ENCODE results near the gene TIMP2. TPM values are rescaled to one million over a fixed set of nuclear protein-coding genes. Genes with fewer than 3 reads are reported as not detected.

TIMP2 gene
- total RNA-seq, 2 experiments from 2014 or later = 6.2 to 7.0 TPM

DNA sequence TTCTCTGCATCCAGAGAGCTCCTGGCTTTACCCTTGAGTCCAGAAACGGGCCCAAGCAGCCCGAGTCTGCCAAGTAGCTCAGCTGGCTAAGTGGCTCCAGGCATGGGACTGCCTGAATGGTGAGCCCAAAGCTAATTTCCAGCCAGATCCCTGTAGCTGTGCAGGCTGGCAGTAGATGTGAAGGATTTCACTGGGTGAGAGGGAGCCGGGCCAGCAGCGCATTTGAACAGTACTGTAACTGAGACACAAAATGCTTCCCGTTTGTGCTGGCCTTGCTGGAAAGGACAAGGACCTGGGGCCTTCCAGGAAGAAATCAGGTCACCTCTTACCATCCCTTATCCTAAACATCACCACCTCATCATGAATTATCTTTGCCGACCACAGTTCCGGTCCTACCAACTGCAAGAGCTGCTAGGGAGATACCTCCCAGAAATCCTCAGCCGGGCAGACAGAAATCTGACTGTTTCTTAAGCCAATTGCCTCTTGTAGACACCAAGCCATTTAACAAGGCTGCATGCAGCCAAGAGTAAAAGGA, 3.7 kb downstream of the TIMP2 start:
- H3K4me1 ChIP-seq (ENCODE audit: insufficient read depth, low read length) = peaks cover 31% of the 10 kb centered on the region

DNA sequence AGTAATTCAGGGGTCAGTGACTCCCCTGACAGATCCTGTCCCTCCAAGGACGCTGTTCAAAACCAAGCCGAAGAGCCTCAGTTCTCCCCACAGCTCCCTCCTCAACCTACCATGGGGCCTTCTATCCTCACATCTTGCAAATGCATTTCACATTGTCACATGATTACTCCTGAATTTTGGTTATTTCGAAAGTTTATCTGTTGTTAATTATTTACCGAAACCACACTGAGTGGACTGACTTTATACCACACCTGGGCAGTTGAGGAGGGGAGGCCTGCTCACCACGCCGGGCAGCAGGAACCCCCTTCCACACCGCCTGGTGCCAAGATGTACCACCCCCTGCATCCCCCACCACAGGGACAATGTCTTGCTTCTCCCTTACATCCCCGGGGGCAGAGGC, 4.7 kb downstream of the TIMP2 start:
- H3K27me3 ChIP-seq (ENCODE audit: control insufficient read depth in 1 of 2, insufficient read depth in 2 of 2, low read length in 2 of 2) = peaks cover 4% of the 10 kb centered on the region in 2 experiments
- Mint-ChIP-seq H3K27ac (no peak overlapping the region), H3K36me3 (ENCODE audit: low read depth) (no peaks in the 10 kb centered on the region), H3K9me3 (no peaks in the 10 kb centered on the region), H3K27me3 (peaks cover 4% of the 10 kb centered on the region), H3K4me1 (ENCODE audit: low read depth) (peaks cover 46% of the 10 kb centered on the region), H3K4me3 (peak overlapping the region; percentile 17)
- peaks cover 0 to 6% of the 10 kb centered on the region in 2 experiments for H3K9me3 ChIP-seq (ENCODE audit: control insufficient read depth in 1 of 2, insufficient read depth in 1 of 2, low read length in 2 of 2)
- ATAC-seq (ENCODE audit: poor library complexity) = no peak
- POLR2A ChIA-PET = no interaction called here
- intact Hi-C loops (cut with DNase I, micrococcal nuclease) = loop anchor here (5.0 kb wide), 3 partner anchors 33 to 53 kb away; no protein-coding TSS in a partner anchor
- H3K4me1 ChIP-seq (ENCODE audit: insufficient read depth, low read length) = peaks cover 28% of the 10 kb centered on the region
- no peak overlapping the region for H3K27ac ChIP-seq (ENCODE audit: low read depth in 1 of 2, low read length in 2 of 2)
- CTCF ChIA-PET = no interaction called here
- no peaks in the 10 kb centered on the region for H3K36me3 ChIP-seq (ENCODE audit: insufficient read depth, low read length)
- H3K4me3 ChIP-seq (ENCODE audit: low read length) = no peak overlapping the region
- no peak for DNase-seq
- TF ChIP-seq, protein P1, sequence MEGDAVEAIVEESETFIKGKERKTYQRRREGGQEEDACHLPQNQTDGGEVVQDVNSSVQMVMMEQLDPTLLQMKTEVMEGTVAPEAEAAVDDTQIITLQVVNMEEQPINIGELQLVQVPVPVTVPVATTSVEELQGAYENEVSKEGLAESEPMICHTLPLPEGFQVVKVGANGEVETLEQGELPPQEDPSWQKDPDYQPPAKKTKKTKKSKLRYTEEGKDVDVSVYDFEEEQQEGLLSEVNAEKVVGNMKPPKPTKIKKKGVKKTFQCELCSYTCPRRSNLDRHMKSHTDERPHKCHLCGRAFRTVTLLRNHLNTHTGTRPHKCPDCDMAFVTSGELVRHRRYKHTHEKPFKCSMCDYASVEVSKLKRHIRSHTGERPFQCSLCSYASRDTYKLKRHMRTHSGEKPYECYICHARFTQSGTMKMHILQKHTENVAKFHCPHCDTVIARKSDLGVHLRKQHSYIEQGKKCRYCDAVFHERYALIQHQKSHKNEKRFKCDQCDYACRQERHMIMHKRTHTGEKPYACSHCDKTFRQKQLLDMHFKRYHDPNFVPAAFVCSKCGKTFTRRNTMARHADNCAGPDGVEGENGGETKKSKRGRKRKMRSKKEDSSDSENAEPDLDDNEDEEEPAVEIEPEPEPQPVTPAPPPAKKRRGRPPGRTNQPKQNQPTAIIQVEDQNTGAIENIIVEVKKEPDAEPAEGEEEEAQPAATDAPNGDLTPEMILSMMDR (IDR thresholded peaks at IDR 0.05) = no peak

More for the DNA sequence above, 3.7 kb downstream of the TIMP2 start:
- Mint-ChIP-seq H3K27me3 (peaks cover 4% of the 10 kb centered on the region), H3K9me3 (no peaks in the 10 kb centered on the region), H3K36me3 (ENCODE audit: low read depth) (no peaks in the 10 kb centered on the region), H3K27ac (peak overlapping the region; percentile 25), H3K4me1 (ENCODE audit: low read depth) (peaks cover 36% of the 10 kb centered on the region), H3K4me3 (no peak overlapping the region)
- ChIA-PET CTCF (no interaction called here), POLR2A (interaction anchor here (1.0 kb wide), 1 partner anchor 31 kb away, joined by 3 read pairs; no protein-coding TSS in a partner anchor)
- Histone ChIP-seq H3K27me3 (ENCODE audit: control insufficient read depth in 1 of 2, insufficient read depth in 2 of 2, low read length in 2 of 2) (peaks cover 4 to 7% of the 10 kb centered on the region in 2 experiments), H3K9me3 (ENCODE audit: control insufficient read depth in 1 of 2, insufficient read depth in 1 of 2, low read length in 2 of 2) (peaks cover 0 to 14% of the 10 kb centered on the region in 2 experiments), H3K4me3 (ENCODE audit: low read length) (no peak overlapping the region), H3K36me3 (ENCODE audit: insufficient read depth, low read length) (no peaks in the 10 kb centered on the region), H3K27ac (ENCODE audit: low read depth in 1 of 2, low read length in 2 of 2) (no peak overlapping the region)
- ATAC-seq (ENCODE audit: poor library complexity) = no peak
- DNase-seq = no peak
- TF ChIP-seq, protein P1 (IDR thresholded peaks at IDR 0.05) = no peak
- intact Hi-C loops (cut with DNase I, micrococcal nuclease) = loop anchor here (5.0 kb wide), 3 partner anchors 34 to 54 kb away; no protein-coding TSS in a partner anchor

DNA sequence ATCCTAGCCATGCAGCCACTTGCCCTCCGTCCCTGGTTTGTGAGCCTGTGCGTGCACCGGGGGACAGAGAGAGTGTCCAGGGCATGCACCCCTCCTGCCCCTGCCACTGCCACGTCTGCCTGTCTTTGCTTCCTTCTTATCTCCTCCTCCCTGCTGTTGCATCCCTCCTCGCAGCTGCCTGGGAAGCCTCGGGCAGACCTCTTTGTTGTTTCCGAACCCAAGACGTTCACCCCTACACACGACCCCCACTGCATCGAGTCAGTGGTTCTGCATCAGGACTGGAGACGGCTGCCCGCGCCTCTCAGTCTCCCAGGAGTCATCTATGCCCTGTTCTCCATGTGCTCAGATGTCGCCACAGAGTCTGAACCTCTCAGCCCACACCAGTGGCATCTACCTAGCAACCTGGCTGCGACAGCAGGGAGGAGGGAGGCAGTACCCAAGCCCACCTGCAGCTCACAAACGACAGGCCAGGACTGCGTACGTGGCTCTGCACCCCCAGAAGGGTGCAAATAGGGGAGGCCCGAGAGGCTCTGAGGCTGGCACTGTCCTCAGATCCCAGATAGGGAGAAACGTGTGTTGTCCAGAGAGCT, 5.2 kb downstream of the TIMP2 start:
- no peak overlapping the region for H3K27ac ChIP-seq (ENCODE audit: low read depth in 1 of 2, low read length in 2 of 2)
- H3K9me3 ChIP-seq (ENCODE audit: control insufficient read depth in 1 of 2, insufficient read depth in 1 of 2, low read length in 2 of 2) = peaks cover 0 to 6% of the 10 kb centered on the region in 2 experiments
- no peak overlapping the region for H3K4me3 ChIP-seq (ENCODE audit: low read length)
- no peak for ATAC-seq (ENCODE audit: poor library complexity)
- TF ChIP-seq, protein P1 (IDR thresholded peaks at IDR 0.05) = no peak
- ChIA-PET CTCF (no interaction called here), POLR2A (no interaction called here)
- H3K27me3 Mint-ChIP-seq = peaks cover 4% of the 10 kb centered on the region
- H3K27ac Mint-ChIP-seq = no peak overlapping the region
- peaks cover 27% of the 10 kb centered on the region for H3K4me1 ChIP-seq (ENCODE audit: insufficient read depth, low read length)
- intact Hi-C loops (cut with DNase I, micrococcal nuclease) = loop anchor here (5.0 kb wide), 3 partner anchors 33 to 53 kb away; no protein-coding TSS in a partner anchor
- H3K4me3 Mint-ChIP-seq = no peak overlapping the region
- H3K9me3 Mint-ChIP-seq = no peaks in the 10 kb centered on the region
- DNase-seq = no peak
- no peaks in the 10 kb centered on the region for H3K36me3 ChIP-seq (ENCODE audit: insufficient read depth, low read length)
- H3K36me3 Mint-ChIP-seq (ENCODE audit: low read depth) = no peaks in the 10 kb centered on the region
- peaks cover 46% of the 10 kb centered on the region for H3K4me1 Mint-ChIP-seq (ENCODE audit: low read depth)
- peaks cover 4% of the 10 kb centered on the region in 2 experiments for H3K27me3 ChIP-seq (ENCODE audit: control insufficient read depth in 1 of 2, insufficient read depth in 2 of 2, low read length in 2 of 2)
